Fibroblast of mammary gland (primary cell): Measurements from ENCODE around the gene ANO6.
"Not testable (repeated sequence)": the region's sequence is repeated elsewhere in the genome, so short reads cannot be mapped to it uniquely, and the experiment has no call there.

Experiments
- DNase-seq: peaks from one replicate; pipeline ENCODE4 v3.0.0-alpha.2; 2010; ENCODE audit warnings: low read depth
- H3K4me3 ChIP-seq: 2 replicates; pipeline ENCODE4 v1.5.1; 2011; ENCODE audit warnings: low read depth, mild to moderate bottlenecking, low read length, moderate library complexity; ENCODE audit not compliant: control insufficient read depth
- CTCF ChIP-seq: conservative IDR thresholded peaks from 2 replicates; pipeline ENCODE4 v1.5.1; 2011; ENCODE audit warnings: low read depth, low read length, inconsistent platforms; ENCODE audit not compliant: control insufficient read depth, insufficient read depth

ANO6 gene

GRCh38 chr12:45248095-45248494, 32.2 kb downstream of the ANO6 start:
- no peak overlapping the region for H3K4me3 ChIP-seq
- TF ChIP-seq CTCF: no peak
- DNase-seq: no peak

GRCh38 chr12:45254254-45254653, 38.4 kb downstream of the ANO6 start:
- TF ChIP-seq CTCF: no peak
- H3K4me3 ChIP-seq: no peak overlapping the region
- no peak for DNase-seq

- TF ChIP-seq CTCF: no peak
- no peak for DNase-seq
- H3K4me3 ChIP-seq: no peak overlapping the region
These were observed 40.8 kb downstream of the ANO6 start for GRCh38 chr12:45256721-45257120.

GRCh38 chr12:45257185-45257930, 41.5 kb downstream of the ANO6 start:
- no peak for DNase-seq
- H3K4me3 ChIP-seq: no peak overlapping the region
- TF ChIP-seq CTCF: no peak

- TF ChIP-seq CTCF: no peak
- DNase-seq: peak; percentile 72
- no peak overlapping the region for H3K4me3 ChIP-seq
These were observed 43.8 kb downstream of the ANO6 start for GRCh38 chr12:45259675-45260074.

- peak; percentile 41 for DNase-seq
- H3K4me3 ChIP-seq: no peak overlapping the region
- no peak for TF ChIP-seq CTCF
These were observed 44.4 kb downstream of the ANO6 start for GRCh38 chr12:45260104-45260815.

- no peak overlapping the region for H3K4me3 ChIP-seq
- no peak for DNase-seq
- no peak for TF ChIP-seq CTCF
These were observed 45.0 kb downstream of the ANO6 start for GRCh38 chr12:45260854-45261253.

- H3K4me3 ChIP-seq, DNase-seq: not testable (repeated sequence)
These were observed 46.3 kb downstream of the ANO6 start for GRCh38 chr12:45262185-45262584.
